Trophoblast cell (in vitro differentiated cells and primary cell): ENCODE data around the gene ISCU.
A peak's percentile ranks its signal among the peaks of the same experiment; 100 is the strongest.
"Not testable (repeated sequence)": the region's sequence is repeated elsewhere in the genome, so short reads cannot be mapped to it uniquely, and the experiment has no call there.

Experiments
- DNase-seq, 2 donors: peaks; one replicate each; pipeline ENCODE4 v3.0.0-alpha.2; 2016
- H2AFZ ChIP-seq: 2 replicates; pipeline ENCODE4 v1.6.1; 2013; ENCODE audit warnings: low read length, moderate library complexity, mild to moderate bottlenecking; ENCODE audit not compliant: insufficient read depth, poor library complexity
- H2AK5ac ChIP-seq: 2 replicates; pipeline ENCODE4 v1.6.1; 2013; ENCODE audit warnings: mild to moderate bottlenecking, low read length
- H2BK120ac ChIP-seq: 2 replicates; pipeline ENCODE4 v1.6.1; 2013; ENCODE audit warnings: low read length, mild to moderate bottlenecking, moderate library complexity; ENCODE audit not compliant: insufficient read depth, poor library complexity
- H2BK12ac ChIP-seq: 2 replicates; pipeline ENCODE4 v1.6.1; 2013; ENCODE audit warnings: mild to moderate bottlenecking, low read length, moderate library complexity
- H2BK5ac ChIP-seq: 2 replicates; pipeline ENCODE4 v1.6.1; 2013; ENCODE audit warnings: low read length, low read depth, moderate library complexity, mild to moderate bottlenecking; ENCODE audit not compliant: poor library complexity
- H3K14ac ChIP-seq: 2 replicates; pipeline ENCODE4 v1.6.1; 2013; ENCODE audit warnings: mild to moderate bottlenecking, low read length
- H3K18ac ChIP-seq: 2 replicates; pipeline ENCODE4 v1.6.1; 2013; ENCODE audit warnings: mild to moderate bottlenecking, low read length
- H3K23ac ChIP-seq: 2 replicates; pipeline ENCODE4 v1.6.1; 2013; ENCODE audit warnings: low read length
- H3K27ac ChIP-seq: 2 replicates; pipeline ENCODE4 v1.5.1; 2013; ENCODE audit warnings: low read depth, mild to moderate bottlenecking, inconsistent platforms, low read length, moderate library complexity
- H3K27me3 ChIP-seq: 2 replicates; pipeline ENCODE4 v1.6.1; 2013; ENCODE audit warnings: inconsistent platforms, mild to moderate bottlenecking, low read length, moderate library complexity; ENCODE audit not compliant: insufficient read depth
- H3K36me3 ChIP-seq, 2 experiments: 1 replicate in 1 of 2; 2 replicates in 1 of 2; pipeline ENCODE4 v1.6.1; 2013; ENCODE audit warnings: low read length in 2 of 2, mild to moderate bottlenecking in 2 of 2, moderate library complexity in 1 of 2; ENCODE audit not compliant: insufficient read depth in 2 of 2, control insufficient read depth in 1 of 2
- H3K4ac ChIP-seq: 2 replicates; pipeline ENCODE4 v1.6.1; 2013; ENCODE audit warnings: low read depth, mild to moderate bottlenecking, low read length, moderate library complexity
- H3K4me1 ChIP-seq, 2 experiments: 1 replicate in 1 of 2; 2 replicates in 1 of 2; pipeline ENCODE4 v1.6.1; 2013; ENCODE audit warnings: low read length in 2 of 2, mild to moderate bottlenecking in 2 of 2, moderate library complexity in 1 of 2; ENCODE audit not compliant: insufficient read depth in 2 of 2, control insufficient read depth in 1 of 2
- H3K4me2 ChIP-seq: 2 replicates; pipeline ENCODE4 v1.6.1; 2013; ENCODE audit warnings: inconsistent platforms, mild to moderate bottlenecking, low read length, moderate library complexity
- H3K4me3 ChIP-seq: 2 replicates; pipeline ENCODE4 v1.5.1; 2013; ENCODE audit warnings: mild to moderate bottlenecking, low read depth, low read length, inconsistent platforms
- H3K79me1 ChIP-seq: one replicate; pipeline ENCODE4 v1.6.1; 2013; ENCODE audit warnings: low read length
- H3K79me2 ChIP-seq: 2 replicates; pipeline ENCODE4 v1.6.1; 2013; ENCODE audit warnings: low read length, mild to moderate bottlenecking; ENCODE audit not compliant: control insufficient read depth, insufficient read depth, poor library complexity
- H3K9ac ChIP-seq: 2 replicates; pipeline ENCODE4 v1.6.1; 2013; ENCODE audit warnings: mild to moderate bottlenecking, low read length
- H3K9me3 ChIP-seq: 2 replicates; pipeline ENCODE4 v1.6.1; 2013; ENCODE audit warnings: low read depth, mild to moderate bottlenecking, control low read depth, inconsistent platforms, low read length; ENCODE audit not compliant: insufficient read depth
- H4K12ac ChIP-seq: 2 replicates; pipeline ENCODE4 v1.6.1; 2013; ENCODE audit warnings: low read depth, mild to moderate bottlenecking, low read length, moderate library complexity
- H4K8ac ChIP-seq: 2 replicates; pipeline ENCODE4 v1.6.1; 2013; ENCODE audit warnings: low read depth, mild to moderate bottlenecking, low read length, moderate library complexity
- H4K91ac ChIP-seq: one replicate; pipeline ENCODE4 v1.6.1; 2013; ENCODE audit warnings: low read depth, mild to moderate bottlenecking, low read length, moderate library complexity
- WGBS: extraction: QIAGEN DNeasy Blood & Tissue Kit; methylation state at CpG from one replicate; pipeline ENCODE4 v1.1.7; 2013; ENCODE audit warnings: missing lambda C conversion rate; ENCODE audit not compliant: insufficient read length, insufficient coverage; ENCODE audit errors: extremely low coverage; 5-methylcytosine and 5-hydroxymethylcytosine counted together

ISCU gene

DNA sequence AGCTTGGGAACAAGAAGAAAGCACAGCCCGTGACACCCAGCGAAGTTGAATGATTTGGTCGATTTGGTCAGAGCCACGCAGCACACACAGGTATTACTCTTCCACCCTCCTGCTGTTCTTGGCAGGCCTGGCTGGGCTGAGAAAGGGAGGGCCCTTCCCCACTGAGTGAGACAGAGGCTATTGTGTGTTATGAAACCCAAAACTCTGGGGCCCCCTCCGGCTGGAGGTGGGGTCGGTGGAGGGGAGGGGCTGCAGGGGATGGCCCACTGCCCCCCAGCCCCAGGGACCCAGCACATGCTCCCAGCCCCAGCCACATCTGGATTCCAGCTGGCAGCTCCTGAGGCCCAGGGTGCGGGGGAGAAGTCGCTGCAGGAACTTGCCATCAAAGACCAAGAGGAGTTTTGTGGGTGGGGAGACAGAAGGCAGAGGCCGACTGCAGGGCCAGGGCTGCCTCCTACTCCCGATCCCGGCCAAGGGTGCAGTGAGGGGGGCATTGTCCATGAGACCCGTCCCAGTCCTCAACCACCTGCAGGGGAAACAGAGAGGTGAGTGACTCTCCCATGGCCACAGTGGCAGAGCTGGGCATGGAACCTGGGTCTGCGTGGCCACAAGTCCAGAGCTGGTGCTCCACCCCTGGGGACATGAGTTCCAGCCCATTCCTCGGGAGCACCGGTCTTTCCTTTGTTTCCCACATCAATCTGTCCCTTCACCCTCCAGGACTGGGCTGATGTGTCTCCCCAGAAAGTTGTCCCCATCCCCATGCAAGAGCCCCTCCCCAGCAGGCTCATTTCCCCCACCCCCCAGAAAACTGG is 26.8 kb downstream of the ISCU start:
- Histone ChIP-seq H2BK5ac (peak overlapping the region; percentile 11), H4K91ac (peak overlapping the region; percentile 86), H3K27me3 (no peaks in the 10 kb centered on the region), H4K8ac (peak overlapping the region; percentile 55), H3K4me2 (no peak overlapping the region), H2AFZ (peak overlapping the region; percentile 11), H2BK12ac (peak overlapping the region; percentile 46), H4K12ac (no peak overlapping the region), H3K9me3 (no peaks in the 10 kb centered on the region), H3K4me1 (peaks cover 11 to 17% of the 10 kb centered on the region in 2 experiments), H3K27ac (no peak overlapping the region), H3K79me2 (peaks cover 6% of the 10 kb centered on the region), H3K4me3 (no peak overlapping the region), H3K18ac (peak overlapping the region; percentile 23), H3K9ac (no peak overlapping the region), H3K14ac (peak overlapping the region; percentile 21), H2BK120ac (peak overlapping the region; percentile 67), H2AK5ac (peak overlapping the region; percentile 49), H3K36me3 (peaks cover 0 to 9% of the 10 kb centered on the region in 2 experiments), H3K4ac (peak overlapping the region; percentile 23), H3K79me1 (peaks cover 36% of the 10 kb centered on the region), H3K23ac (no peak overlapping the region)
- no peak for DNase-seq
- WGBS, result no CpG with 5 or more reads among the region's 15 CpGs

DNA sequence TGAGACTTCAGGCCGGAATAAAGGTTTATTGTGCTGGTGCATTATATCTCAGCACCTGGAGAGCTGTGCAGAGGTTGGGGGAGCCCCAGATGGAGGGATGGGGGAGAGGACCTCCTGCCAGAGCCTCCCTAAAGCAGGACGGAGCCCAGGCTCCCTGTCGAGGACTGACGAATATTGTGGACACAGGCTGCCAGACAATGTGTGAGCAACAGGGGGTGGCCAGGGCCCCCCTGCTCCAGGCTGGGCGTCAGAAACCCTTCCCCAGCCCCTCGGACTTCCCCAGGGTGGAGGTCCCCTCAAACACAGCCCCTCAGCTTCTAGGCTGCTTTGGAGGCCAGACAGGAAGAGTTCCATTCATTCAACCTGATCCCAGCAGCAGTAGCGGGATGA is 27.4 kb downstream of the ISCU start:
- no peak for DNase-seq
- Histone ChIP-seq H4K12ac (no peak overlapping the region), H2BK120ac (peak overlapping the region; percentile 18), H2BK12ac (peak overlapping the region; percentile 79), H4K91ac (peak overlapping the region; percentile 77), H2BK5ac (peak overlapping the region; percentile 59), H3K18ac (peak overlapping the region; percentile 31), H3K79me2 (peaks cover 6% of the 10 kb centered on the region), H3K9me3 (no peaks in the 10 kb centered on the region), H2AK5ac (no peak overlapping the region), H2AFZ (no peak overlapping the region), H3K36me3 (peaks cover 0 to 9% of the 10 kb centered on the region in 2 experiments), H3K27ac (no peak overlapping the region), H3K4me1 (peaks cover 11 to 17% of the 10 kb centered on the region in 2 experiments), H4K8ac (no peak overlapping the region), H3K79me1 (peaks cover 34% of the 10 kb centered on the region), H3K4me3 (no peak overlapping the region), H3K27me3 (no peaks in the 10 kb centered on the region), H3K9ac (no peak overlapping the region), H3K4me2 (no peak overlapping the region), H3K14ac (peak overlapping the region; percentile 61), H3K23ac (no peak overlapping the region), H3K4ac (peak overlapping the region; percentile 39)
- WGBS, result no CpG with 5 or more reads among the region's 7 CpGs

DNA sequence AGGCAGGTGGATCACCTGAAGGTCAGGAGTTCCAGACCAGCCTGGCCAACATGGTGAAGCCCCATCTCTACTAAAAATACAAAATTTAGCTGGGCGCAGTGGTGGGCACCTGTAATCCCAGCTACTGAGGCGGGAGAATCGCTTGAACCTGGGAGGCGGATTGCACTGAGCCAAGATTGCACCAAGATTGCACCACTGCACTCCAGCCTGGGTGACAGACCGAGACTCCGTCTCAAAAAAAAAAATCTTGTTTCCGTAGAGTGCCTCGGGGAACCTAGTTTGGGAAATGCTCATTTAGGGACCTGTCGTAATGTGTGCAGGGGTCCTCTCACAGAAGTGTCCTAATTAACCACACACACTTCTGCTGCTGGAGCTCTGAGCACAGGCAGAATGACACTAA is 28.1 kb downstream of the ISCU start:
- not testable (repeated sequence) for H2AK5ac ChIP-seq, H3K9me3 ChIP-seq, H3K23ac ChIP-seq, H3K36me3 ChIP-seq, H4K12ac ChIP-seq, H2BK12ac ChIP-seq, H3K4me2 ChIP-seq, H3K14ac ChIP-seq, H3K4ac ChIP-seq, H3K27me3 ChIP-seq, H3K27ac ChIP-seq, H2BK5ac ChIP-seq, H3K79me2 ChIP-seq, H2AFZ ChIP-seq, H3K4me3 ChIP-seq, DNase-seq, H4K8ac ChIP-seq, H3K9ac ChIP-seq, H2BK120ac ChIP-seq, H3K18ac ChIP-seq
- Histone ChIP-seq H4K91ac (peak overlapping the region; percentile 77), H3K4me1 (peaks cover 11 to 17% of the 10 kb centered on the region in 2 experiments), H3K79me1 (peaks cover 34% of the 10 kb centered on the region)
- WGBS, result no CpG with 5 or more reads among the region's 9 CpGs

DNA sequence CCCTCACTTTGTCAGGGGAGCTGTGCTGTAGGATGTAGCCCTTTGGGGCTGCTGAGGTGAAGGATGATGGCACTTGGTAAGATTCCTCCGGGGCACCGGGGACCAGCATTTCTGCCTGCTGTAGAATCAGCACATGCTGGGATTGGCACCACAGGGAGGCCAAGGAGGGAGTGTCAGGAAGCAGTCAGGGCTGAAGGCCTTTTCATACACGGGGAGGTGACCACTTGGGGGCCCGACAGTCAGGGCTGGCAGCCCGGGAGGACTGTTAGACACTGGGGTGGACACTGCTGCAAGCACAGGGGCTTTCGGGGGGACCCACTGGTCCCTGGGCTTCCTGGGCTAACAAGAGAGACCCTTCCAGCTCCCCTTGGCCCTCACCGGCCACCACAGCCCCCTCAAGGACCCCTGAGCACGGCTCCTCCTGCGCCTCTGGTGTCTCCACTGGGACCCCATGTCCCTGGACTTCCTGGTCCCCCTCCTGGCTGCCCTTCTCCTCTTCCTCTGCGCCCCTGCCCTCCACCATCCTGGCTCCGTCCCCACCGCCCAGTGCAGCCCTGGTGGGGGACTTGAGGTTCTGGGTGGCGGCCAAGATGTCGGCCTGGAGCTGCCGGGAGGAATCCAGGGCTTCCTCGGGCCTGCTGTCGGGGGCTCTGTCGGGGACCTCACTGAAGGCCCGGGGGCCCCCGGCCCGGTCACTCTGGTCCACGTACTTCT is 29.0 kb downstream of the ISCU start:
- no peak overlapping the region for H2AFZ ChIP-seq
- H3K79me2 ChIP-seq, result peaks cover 6% of the 10 kb centered on the region
- H4K8ac ChIP-seq, result no peak overlapping the region
- peaks cover 0 to 9% of the 10 kb centered on the region in 2 experiments for H3K36me3 ChIP-seq
- no peak for DNase-seq
- no peak overlapping the region for H3K4ac ChIP-seq
- H2AK5ac ChIP-seq, result peak overlapping the region; percentile 11
- peak overlapping the region; percentile 29 for H2BK120ac ChIP-seq
- no peaks in the 10 kb centered on the region for H3K27me3 ChIP-seq
- H4K91ac ChIP-seq, result peak overlapping the region; percentile 77
- H2BK12ac ChIP-seq, result peak overlapping the region; percentile 81
- no peak overlapping the region for H3K18ac ChIP-seq
- H3K9me3 ChIP-seq, result peaks cover 3% of the 10 kb centered on the region
- H3K27ac ChIP-seq, result no peak overlapping the region
- no peak overlapping the region for H4K12ac ChIP-seq
- no peak overlapping the region for H3K9ac ChIP-seq
- H3K79me1 ChIP-seq, result peaks cover 34% of the 10 kb centered on the region
- WGBS, result no CpG with 5 or more reads among the region's 22 CpGs
- peaks cover 11 to 22% of the 10 kb centered on the region in 2 experiments for H3K4me1 ChIP-seq
- peak overlapping the region; percentile 33 for H3K14ac ChIP-seq
- no peak overlapping the region for H3K4me2 ChIP-seq
- H3K23ac ChIP-seq, result no peak overlapping the region
- no peak overlapping the region for H3K4me3 ChIP-seq
- peak overlapping the region; percentile 32 for H2BK5ac ChIP-seq
